GM06990 (cell line): Measurements from ENCODE around the gene NCAPH2.

Source experiments
- DNase-seq: peaks from one replicate; pipeline ENCODE4 v3.0.0-alpha.2; 2011; ENCODE audit not compliant: insufficient read length; ENCODE audit errors: extremely low read depth
- H3K27me3 ChIP-seq: replicated peaks from 2 replicates; pipeline ENCODE4 v1.6.0; 2011; ENCODE audit warnings: low read length; ENCODE audit not compliant: control insufficient read depth, insufficient read depth
- H3K36me3 ChIP-seq: 2 replicates; pipeline ENCODE4 v1.5.1; 2011; ENCODE audit warnings: low read length; ENCODE audit not compliant: control insufficient read depth, insufficient read depth
- H3K4me3 ChIP-seq: replicated peaks from 2 replicates; pipeline ENCODE4 v1.5.1; 2011; ENCODE audit warnings: low read depth, mild to moderate bottlenecking, control low read depth, low read length
- TF ChIP-seq, protein P1 (sequence below): IDR thresholded peaks from 2 replicates; pipeline ENCODE4 v1.5.1; 2011; ENCODE audit warnings: low read length, control low read depth, mild to moderate bottlenecking, inconsistent platforms; ENCODE audit not compliant: insufficient read depth, poor library complexity, severe bottlenecking

Gene NCAPH2

DNA sequence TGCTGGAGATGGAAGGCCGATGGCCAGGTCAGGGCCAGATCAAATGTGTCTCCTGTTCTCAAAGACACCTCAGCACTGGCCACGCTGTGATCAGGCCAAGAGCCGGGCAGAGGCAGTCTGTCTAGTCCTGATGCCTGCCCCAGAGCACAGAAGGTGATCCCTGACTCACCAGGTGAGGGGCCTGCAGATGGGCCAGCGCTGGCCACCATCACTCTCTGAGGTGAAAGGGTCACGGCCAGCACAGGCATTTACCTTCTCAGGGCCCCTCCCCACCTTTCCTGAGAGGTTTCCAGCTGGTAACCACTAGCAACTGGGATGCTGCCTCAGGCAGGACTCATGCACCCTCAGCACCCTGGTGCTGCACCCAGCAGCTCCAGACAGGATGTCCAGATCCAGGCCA lies 36.1 kb upstream of the NCAPH2 start:
- Histone ChIP-seq H3K36me3 (peaks cover 9% of the 10 kb centered on the region), H3K4me3 (no peak overlapping the region), H3K27me3 (no peaks in the 10 kb centered on the region)
- no peak for DNase-seq
- TF ChIP-seq, protein P1, sequence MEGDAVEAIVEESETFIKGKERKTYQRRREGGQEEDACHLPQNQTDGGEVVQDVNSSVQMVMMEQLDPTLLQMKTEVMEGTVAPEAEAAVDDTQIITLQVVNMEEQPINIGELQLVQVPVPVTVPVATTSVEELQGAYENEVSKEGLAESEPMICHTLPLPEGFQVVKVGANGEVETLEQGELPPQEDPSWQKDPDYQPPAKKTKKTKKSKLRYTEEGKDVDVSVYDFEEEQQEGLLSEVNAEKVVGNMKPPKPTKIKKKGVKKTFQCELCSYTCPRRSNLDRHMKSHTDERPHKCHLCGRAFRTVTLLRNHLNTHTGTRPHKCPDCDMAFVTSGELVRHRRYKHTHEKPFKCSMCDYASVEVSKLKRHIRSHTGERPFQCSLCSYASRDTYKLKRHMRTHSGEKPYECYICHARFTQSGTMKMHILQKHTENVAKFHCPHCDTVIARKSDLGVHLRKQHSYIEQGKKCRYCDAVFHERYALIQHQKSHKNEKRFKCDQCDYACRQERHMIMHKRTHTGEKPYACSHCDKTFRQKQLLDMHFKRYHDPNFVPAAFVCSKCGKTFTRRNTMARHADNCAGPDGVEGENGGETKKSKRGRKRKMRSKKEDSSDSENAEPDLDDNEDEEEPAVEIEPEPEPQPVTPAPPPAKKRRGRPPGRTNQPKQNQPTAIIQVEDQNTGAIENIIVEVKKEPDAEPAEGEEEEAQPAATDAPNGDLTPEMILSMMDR, result no peak

DNA sequence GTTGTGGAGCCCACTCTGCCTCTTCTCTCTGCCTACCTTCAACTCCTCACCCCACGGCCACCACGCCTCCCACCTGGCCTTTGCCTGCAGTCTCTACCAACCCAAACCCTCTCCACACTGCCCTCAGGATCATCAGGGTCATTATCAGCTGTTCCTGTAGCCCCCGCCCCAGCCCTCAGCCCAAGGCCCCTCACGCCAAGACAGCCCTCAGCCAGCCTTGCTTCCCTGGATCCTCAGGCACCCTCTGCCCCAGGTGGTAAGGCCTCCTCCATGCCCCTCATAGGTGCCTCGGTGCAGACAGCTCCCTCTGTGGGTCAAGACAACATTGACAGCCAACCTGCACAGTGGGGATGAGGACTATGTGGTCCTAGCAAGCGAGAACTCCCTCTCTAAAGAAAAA lies 34.9 kb upstream of the NCAPH2 start:
- Histone ChIP-seq H3K4me3 (peak overlapping the region; percentile 61; the same call in 1 of the 2 replicates), H3K27me3 (no peaks in the 10 kb centered on the region), H3K36me3 (peaks cover 3% of the 10 kb centered on the region)
- DNase-seq, result no peak
- TF ChIP-seq, protein P1, result peak; percentile 74

DNA sequence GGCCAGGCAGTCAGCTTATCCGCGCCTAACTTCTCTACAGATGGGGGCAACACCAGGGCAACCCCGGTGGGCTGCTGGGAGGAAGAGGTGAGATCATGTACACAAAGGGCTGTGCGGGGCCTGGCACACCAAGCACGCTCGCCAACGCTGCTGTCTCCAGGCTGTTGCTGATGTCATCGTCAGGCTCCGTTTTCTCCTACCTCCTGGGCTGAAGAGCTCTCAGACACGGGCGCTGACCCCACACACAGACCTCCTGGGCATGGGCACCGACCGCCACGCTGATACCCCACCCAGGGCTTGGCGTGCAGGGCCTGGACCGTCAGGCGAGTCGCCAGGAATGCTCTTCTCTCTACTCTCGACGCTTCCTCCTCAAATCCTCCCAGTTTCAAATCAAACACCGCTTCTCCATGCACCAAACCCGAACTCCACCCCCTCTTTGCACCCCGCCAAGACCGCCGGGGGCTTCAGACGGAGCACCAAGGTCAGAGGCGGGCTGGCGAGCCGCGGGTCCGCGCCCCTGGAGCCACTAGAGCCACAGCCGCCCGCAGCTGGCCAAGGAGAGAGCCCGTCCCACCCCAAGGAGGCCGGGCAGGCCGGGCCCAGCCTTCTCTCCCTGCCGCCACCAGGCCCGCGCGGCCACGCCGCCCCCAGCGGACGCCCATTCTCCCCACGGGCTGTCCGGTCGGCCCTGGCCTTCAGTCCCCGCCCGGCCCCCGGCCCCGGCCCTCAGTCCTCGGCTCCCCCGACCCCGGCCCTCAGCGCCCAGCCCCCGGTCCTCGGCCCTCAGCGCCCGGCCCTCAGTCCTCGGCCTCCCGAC lies 34.0 kb upstream of the NCAPH2 start:
- DNase-seq, result no peak
- TF ChIP-seq, protein P1, result no peak
- Histone ChIP-seq H3K27me3 (no peaks in the 10 kb centered on the region), H3K4me3 (peak overlapping the region; percentile 61), H3K36me3 (peaks cover 1% of the 10 kb centered on the region)

DNA sequence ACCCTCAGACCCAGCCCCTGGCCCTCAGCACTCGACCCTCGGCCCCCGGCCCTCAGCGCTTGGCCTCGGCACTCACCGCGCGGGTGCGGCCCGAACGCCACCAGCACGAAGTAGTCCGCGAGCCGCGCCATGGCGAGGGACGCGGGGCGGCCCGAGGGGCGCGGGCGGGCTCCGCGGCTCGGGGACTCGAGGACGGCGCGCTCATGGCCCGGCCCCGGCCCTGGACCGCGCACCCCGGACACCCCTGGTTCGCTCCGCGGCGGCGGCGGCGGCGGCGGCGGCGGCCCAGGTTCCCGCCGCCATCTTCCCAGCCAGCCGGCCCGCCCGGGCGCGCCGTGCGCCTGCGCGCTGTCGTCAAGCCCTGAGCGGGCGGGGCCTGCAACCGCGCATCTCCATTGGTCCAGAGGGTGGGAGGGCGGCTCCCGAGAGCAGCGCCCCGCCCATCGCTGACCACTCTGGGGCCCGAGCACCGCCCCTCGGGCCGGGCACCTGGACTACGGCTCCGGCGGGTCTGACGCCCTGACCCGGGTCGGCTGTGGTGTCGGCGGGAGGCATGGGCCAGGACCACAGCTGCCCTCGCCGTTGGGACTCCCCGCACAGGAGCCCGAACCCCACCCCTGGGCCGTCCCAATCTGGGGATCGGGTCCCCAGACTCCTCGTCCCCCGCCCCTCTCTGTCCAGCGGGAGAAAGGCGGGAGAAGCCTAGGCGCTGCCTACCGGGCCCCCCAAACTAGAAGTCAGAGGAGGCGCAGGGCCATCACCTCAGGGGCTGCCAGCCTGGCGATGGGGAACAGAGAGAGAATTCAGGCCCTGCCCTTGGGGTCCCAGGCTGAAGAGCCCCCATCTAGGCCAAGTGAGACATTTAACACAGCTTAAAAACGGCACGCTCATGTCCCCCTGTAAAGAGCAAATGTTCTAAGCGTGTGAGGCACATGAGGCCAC lies 33.0 kb upstream of the NCAPH2 start, which contains the start of gene SBF1:
Gene SBF1 (minus strand): TSS at position 326 of the 942 bp plus-strand sequence. CDS start 195 bp downstream, at position 131.
- H3K36me3 ChIP-seq, result peaks cover 1% of the 10 kb centered on the region
- peak; percentile 91 for DNase-seq
- H3K27me3 ChIP-seq, result no peaks in the 10 kb centered on the region
- TF ChIP-seq, protein P1, result no peak
- peak within 1 kb of the TSS; percentile 70 for H3K4me3 ChIP-seq

- peaks cover 1% of the 10 kb centered on the region for H3K36me3 ChIP-seq
- no peak for DNase-seq
- H3K4me3 ChIP-seq, result no peak overlapping the region; the same call in 1 of the 2 replicates
- TF ChIP-seq, protein P1, result no peak
- H3K27me3 ChIP-seq, result no peaks in the 10 kb centered on the region
Measured at GRCh38 chr22:50475652-50476002, 32.4 kb upstream of the NCAPH2 start.
